Measurements from ENCODE around the gene MAPT.
"Not testable (repeated sequence)": the region's sequence is repeated elsewhere in the genome, so short reads cannot be mapped to it uniquely, and the experiment has no call there.

The MAPT gene

GRCh38 chr17:46010597-46011186 is 116.3 kb downstream of the MAPT start:
- no peak for DNase-seq (ENCODE audit: low spot score)

DNA sequence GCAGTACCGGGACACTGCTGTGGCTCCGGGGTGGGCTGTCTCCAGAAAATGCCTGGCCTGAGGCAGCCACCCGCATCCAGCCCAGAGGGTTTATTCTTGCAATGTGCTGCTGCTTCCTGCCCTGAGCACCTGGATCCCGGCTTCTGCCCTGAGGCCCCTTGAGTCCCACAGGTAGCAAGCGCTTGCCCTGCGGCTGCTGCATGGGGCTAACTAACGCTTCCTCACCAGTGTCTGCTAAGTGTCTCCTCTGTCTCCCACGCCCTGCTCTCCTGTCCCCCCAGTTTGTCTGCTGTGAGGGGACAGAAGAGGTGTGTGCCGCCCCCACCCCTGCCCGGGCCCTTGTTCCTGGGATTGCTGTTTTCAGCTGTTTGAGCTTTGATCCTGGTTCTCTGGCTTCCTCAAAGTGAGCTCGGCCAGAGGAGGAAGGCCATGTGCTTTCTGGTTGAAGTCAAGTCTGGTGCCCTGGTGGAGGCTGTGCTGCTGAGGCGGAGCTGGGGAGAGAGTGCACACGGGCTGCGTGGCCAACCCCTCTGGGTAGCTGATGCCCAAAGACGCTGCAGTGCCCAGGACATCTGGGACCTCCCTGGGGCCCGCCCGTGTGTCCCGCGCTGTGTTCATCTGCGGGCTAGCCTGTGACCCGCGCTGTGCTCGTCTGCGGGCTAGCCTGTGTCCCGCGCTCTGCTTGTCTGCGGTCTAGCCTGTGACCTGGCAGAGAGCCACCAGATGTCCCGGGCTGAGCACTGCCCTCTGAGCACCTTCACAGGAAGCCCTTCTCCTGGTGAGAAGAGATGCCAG is 117.6 kb downstream of the MAPT start:
- DNase-seq (ENCODE audit: low spot score), result no peak

GRCh38 chr17:46012506-46013079 is 118.2 kb downstream of the MAPT start:
- no peak for DNase-seq (ENCODE audit: low spot score)

DNA sequence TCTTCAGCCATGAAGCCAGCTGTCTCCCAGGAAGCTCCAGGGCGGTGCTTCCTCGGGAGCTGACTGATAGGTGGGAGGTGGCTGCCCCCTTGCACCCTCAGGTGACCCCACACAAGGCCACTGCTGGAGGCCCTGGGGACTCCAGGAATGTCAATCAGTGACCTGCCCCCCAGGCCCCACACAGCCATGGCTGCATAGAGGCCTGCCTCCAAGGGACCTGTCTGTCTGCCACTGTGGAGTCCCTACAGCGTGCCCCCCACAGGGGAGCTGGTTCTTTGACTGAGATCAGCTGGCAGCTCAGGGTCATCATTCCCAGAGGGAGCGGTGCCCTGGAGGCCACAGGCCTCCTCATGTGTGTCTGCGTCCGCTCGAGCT is 118.8 kb downstream of the MAPT start:
- DNase-seq (ENCODE audit: low spot score), result no peak

DNA sequence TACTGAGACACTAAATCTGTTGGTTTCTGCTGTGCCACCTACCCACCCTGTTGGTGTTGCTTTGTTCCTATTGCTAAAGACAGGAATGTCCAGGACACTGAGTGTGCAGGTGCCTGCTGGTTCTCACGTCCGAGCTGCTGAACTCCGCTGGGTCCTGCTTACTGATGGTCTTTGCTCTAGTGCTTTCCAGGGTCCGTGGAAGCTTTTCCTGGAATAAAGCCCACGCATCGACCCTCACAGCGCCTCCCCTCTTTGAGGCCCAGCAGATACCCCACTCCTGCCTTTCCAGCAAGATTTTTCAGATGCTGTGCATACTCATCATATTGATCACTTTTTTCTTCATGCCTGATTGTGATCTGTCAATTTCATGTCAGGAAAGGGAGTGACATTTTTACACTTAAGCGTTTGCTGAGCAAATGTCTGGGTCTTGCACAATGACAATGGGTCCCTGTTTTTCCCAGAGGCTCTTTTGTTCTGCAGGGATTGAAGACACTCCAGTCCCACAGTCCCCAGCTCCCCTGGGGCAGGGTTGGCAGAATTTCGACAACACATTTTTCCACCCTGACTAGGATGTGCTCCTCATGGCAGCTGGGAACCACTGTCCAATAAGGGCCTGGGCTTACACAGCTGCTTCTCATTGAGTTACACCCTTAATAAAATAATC is 119.3 kb downstream of the MAPT start:
- DNase-seq (ENCODE audit: low spot score), result no peak

DNA sequence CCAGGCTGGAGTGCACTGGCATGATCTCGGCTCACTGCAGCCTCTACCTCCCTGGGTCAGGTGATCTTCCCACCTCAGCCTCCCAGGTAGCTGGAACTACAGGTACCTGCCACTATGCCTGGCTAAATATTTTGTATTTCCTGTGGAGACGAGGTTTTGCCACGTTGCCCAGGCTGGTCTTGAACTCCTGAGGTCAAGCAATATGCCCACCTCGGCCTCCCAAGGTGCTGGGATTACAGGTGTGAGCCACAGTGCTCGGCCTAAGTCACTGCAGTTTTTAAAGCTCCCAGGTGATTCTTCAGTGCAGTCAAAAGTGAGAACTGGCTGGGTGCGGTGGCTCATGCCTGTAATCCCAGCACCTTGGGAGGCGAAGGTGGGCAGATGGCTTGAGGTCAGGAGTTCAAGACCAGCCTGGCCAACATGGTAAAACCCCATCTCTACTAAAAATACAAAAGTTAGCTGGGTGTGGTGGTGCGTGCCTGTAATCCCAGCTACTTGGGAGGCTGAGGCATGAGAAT is 125.1 kb downstream of the MAPT start:
- not testable (repeated sequence) for DNase-seq (ENCODE audit: low spot score)

DNA sequence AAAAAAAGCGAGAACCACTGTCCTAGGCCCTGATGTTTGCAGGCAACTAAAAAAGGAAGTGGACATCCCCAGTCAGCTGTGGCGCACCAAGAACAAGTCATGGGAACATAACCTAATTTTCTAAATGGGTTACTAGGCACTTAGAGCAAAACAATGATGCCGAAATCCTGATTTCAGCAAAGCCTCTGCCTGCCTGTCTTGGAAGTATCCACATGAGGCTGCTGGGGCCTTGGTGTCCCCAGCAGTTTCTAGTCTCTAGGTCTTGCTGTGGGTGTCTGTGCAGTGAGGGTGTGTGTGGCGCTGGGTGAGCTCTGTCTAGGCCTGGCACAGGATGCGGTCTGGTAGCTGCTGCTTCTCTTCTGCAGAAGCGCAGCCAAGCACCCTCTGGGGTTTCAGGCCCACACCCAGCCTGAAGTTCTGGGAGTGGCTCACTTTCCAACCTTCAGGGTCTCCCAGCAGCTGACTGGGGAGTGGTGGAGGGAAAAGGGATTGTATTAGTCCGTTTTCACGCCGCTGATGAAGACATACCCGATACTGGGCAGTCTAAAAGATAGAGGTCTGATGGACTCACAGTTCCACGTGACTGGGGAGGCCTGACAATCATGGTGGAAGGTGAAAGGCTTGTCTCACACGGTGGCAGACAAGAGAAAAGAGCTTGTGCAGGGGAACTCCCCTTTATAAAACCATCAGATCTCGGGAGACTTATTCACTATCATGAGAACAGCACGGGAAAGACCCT is 125.8 kb downstream of the MAPT start:
- no peak for DNase-seq (ENCODE audit: low spot score)

DNA sequence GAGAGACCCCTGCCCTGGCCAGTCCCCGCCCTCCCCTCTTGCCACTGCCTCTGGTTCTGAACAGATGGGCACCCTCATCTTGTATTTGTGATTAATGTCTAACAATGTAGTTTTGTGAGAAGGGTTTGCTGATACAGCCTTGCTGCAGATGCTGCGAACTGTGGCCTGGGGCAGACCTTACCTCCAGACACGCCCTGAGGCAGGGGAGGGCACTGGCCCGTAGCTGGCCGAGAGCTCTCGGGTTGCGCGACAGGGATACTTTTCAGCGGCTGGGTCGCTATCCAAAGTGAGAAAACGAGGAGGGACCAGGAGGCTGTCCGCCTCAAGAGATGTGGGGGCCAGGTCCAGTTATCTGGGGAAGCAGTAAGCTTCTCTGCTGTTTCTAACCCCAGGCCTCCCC is 126.6 kb downstream of the MAPT start:
- no peak for DNase-seq (ENCODE audit: low spot score)

GRCh38 chr17:46023366-46023765 is 129.0 kb downstream of the MAPT start:
- DNase-seq (ENCODE audit: low spot score), result not testable (repeated sequence)

DNA sequence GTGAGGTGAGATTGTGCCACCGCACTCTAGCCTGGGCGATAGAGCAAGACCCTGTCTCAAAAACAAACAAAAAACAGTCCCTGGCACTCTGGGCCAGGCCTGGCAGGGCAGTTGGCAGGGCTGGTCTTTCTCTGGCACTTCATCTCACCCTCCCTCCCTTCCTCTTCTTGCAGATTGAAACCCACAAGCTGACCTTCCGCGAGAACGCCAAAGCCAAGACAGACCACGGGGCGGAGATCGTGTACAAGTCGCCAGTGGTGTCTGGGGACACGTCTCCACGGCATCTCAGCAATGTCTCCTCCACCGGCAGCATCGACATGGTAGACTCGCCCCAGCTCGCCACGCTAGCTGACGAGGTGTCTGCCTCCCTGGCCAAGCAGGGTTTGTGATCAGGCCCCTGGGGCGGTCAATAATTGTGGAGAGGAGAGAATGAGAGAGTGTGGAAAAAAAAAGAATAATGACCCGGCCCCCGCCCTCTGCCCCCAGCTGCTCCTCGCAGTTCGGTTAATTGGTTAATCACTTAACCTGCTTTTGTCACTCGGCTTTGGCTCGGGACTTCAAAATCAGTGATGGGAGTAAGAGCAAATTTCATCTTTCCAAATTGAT is 129.5 kb downstream of the MAPT start:
- no peak for DNase-seq (ENCODE audit: low spot score)

- DNase-seq (ENCODE audit: low spot score), result no peak
Measured at GRCh38 chr17:46024590-46024989, 130.2 kb downstream of the MAPT start.

DNA sequence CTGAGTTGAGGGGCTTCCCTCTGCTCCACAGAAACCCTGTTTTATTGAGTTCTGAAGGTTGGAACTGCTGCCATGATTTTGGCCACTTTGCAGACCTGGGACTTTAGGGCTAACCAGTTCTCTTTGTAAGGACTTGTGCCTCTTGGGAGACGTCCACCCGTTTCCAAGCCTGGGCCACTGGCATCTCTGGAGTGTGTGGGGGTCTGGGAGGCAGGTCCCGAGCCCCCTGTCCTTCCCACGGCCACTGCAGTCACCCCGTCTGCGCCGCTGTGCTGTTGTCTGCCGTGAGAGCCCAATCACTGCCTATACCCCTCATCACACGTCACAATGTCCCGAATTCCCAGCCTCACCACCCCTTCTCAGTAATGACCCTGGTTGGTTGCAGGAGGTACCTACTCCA is 130.7 kb downstream of the MAPT start:
- DNase-seq (ENCODE audit: low spot score), result no peak

DNA sequence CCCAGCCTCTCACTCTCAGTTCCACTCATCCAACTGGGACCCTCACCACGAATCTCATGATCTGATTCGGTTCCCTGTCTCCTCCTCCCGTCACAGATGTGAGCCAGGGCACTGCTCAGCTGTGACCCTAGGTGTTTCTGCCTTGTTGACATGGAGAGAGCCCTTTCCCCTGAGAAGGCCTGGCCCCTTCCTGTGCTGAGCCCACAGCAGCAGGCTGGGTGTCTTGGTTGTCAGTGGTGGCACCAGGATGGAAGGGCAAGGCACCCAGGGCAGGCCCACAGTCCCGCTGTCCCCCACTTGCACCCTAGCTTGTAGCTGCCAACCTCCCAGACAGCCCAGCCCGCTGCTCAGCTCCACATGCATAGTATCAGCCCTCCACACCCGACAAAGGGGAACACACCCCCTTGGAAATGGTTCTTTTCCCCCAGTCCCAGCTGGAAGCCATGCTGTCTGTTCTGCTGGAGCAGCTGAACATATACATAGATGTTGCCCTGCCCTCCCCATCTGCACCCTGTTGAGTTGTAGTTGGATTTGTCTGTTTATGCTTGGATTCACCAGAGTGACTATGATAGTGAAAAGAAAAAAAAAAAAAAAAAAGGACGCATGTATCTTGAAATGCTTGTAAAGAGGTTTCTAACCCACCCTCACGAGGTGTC is 131.3 kb downstream of the MAPT start:
- DNase-seq (ENCODE audit: low spot score), result no peak

GRCh38 chr17:46026166-46027047 is 132.1 kb downstream of the MAPT start:
- no peak for DNase-seq (ENCODE audit: low spot score)

GRCh38 chr17:46027048-46027975 is 133.0 kb downstream of the MAPT start:
- DNase-seq (ENCODE audit: low spot score), result no peak

- DNase-seq (ENCODE audit: low spot score), result no peak
Measured at GRCh38 chr17:46027976-46028325, 133.6 kb downstream of the MAPT start.

DNA sequence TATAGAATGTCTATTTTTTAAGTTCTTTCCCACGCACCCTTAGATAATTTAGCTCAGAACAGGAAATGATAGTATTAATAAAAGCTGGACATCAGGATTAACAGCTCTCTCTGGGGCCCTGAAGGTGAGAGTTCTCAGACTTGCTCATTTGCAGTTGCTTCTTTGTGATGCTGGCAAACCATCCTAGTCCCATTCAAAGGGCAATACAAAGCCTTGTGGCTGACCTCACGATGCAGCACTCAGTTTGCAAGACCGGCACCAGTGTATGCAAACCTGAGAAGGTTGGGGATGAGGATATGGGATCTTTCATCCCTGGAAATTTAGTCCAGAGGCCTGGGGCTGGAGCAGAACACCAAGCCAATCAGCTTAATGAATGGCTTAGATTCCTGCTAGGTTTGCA is 134.0 kb downstream of the MAPT start:
- DNase-seq (ENCODE audit: low spot score), result no peak

DNA sequence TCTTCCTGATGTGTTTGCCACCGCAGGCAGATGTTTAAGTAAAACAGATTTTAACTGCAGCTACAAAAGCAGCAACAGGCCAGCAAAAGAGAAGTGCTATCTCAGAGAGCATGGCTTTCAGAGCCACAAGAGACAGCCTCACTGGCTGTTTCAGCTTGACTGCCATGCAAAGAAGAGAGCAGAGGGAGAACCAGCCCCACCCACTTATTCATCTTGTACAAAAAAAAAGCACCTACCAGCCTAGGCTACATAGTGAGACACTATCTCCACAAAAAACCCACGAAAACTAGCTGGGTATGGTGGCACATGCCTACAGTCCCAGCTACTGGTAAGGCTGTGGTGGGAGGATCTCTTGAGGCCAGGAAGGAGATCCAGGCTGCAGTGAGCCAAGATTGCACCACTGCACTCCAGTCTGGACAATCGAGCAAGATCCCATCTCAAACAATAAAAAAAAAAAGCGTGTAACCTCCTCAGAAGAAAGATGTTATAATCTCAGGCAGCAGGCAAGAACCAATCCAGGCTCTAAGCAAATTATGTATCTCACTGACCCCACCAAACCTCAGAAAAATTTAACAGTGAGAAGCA is 134.7 kb downstream of the MAPT start:
- DNase-seq (ENCODE audit: low spot score), result no peak

DNA sequence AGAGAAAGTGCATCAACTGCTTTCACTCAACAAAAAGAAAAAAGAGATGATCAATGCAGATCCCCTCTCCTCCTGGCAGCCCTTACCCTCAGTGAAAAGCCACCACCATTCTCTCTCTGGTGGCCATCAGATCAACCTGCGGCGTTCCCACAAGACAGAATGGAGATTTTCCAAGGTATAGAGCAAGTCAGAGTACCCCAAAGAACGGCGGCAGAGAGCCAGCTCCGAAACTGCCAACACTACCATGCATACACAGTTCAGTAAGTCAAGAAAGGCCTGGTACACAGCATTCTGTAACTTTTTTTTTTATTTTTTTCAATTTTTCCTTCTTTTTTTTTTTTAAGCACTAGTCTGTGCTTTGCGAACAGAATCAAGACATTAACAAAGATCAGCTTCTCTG is 135.3 kb downstream of the MAPT start:
- DNase-seq (ENCODE audit: low spot score), result no peak
